Adipose tissue (tissue), 3 donors: ENCODE measurements around the gene CABP7. TPM values are rescaled to one million over a fixed set of nuclear protein-coding genes. Genes with fewer than 3 reads are reported as not detected.

Source experiments
- H3K27ac ChIP-seq: one replicate; pipeline ENCODE4 v1.5.1; 2013; ENCODE audit warnings: low read depth, low read length
- WGBS, 3 donors: extraction: QIAGEN DNeasy Blood & Tissue Kit; methylation state at CpG; one replicate each; pipeline ENCODE4 v1.1.7; 2013; 5-methylcytosine and 5-hydroxymethylcytosine counted together
- polyA plus RNA-seq, 3 donors: library from polyadenylated mRNA; stranded (reverse); fragments of 200-250 nt; gene quantifications; one replicate each; pipeline ENCODE4 v1.2.3, GENCODE V29; 2013
- donor health status: healthy with polysubstance abuse.
- donor health status: Bipolar disorder and iron deficiency.
- donor health status: healthy.

Gene CABP7
- polyA plus RNA-seq, 3 donors = 0.07 to 1.1 (median 0.11) TPM

DNA sequence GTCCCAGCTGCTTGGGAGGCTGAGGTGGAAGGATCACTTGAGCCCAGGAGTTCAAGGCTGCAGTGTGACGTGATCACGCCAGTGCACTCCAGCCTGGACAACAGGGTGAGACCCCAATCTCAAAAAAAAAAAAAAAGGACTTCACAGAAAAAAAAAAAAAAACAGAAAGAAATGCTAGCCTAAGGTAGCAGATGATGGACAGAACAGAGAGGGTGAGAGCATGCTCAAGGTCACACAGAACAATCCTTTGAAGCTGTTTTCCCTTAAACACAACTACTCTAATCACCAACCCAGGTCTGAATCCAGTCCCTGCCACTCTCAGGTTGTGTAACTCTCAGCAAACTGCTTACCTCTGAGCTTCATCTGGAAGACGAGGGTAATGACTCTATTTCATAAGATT, 37.3 kb downstream of the CABP7 start:
- no peak overlapping the region for H3K27ac ChIP-seq
- WGBS, 3 donors = 81 to 89% (median 86%) methylated on average over 3 of the region's 3 CpGs

DNA sequence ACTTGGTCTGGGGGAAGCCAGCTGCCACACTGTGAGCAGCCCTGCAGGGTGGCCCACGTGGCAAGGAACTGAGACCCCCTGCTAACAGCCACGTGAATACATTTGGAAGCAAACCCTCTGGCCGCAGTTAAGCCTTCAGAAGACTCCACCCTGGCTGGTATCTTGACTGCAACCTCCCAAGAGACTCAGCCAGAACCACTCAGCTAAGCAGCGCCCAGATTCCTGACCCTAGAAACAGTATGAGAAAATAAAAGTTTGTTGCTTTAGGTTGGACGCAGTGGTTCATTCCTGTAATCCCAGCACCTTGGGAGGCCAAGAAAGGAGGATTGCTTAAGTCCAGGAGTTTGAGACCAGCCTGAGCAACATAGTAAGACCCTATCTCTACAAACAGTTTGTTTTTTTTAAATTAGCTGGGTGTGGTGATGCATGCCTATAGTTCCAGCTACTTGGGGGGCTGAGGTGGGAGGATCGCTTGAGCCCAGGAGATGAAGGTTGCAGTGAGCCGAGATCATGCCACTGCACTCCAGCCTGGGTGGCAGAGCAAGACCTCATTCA, 38.3 kb downstream of the CABP7 start:
- 69 to 85% (median 74%) methylated on average over 7 of the region's 7 CpGs for WGBS, 3 donors
- H3K27ac ChIP-seq = no peak overlapping the region

DNA sequence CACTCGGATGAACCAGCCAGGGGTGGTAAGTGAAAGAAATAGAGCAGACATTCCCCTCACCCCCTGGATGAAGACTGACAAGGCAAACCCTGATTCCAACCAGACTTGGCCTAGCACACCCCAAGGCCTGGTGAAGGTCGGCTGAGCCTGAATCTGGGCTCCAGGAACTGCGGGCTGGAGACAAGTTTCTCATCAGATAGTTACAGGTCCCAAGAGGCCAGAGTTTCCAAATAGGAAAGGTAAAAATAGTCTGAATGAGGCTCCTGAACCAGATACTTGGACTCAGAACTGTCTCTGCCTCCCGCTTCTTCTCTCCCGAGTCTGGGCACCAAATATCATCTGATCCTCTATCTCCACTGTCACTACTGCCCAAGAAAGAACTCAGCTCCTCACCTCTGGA, 39.2 kb downstream of the CABP7 start:
- 64 to 84% (median 67%) methylated on average over 5 of the region's 5 CpGs for WGBS, 3 donors
- H3K27ac ChIP-seq = no peak overlapping the region

DNA sequence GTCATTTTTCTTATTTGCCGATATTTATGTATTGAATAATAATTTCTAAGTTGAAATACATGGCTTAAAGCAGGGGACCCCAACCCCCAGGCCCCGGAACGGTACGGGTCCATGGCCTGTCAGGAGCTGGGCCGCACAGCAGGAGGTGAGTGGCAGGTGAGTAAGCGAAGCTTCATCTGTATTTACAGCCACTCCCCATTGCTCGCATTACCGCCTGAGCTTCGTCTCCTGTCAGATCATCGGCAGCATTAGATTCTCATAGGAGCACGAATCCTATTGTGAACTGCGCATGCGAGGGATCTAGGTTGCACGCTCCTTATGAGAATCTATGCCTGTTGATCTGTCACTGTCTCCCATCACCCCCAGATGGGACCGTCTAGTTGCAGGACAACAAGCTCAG, 42.5 kb downstream of the CABP7 start:
- H3K27ac ChIP-seq = no peak overlapping the region
- 80 to 85% (median 83%) methylated on average over 15 of the region's 15 CpGs for WGBS, 3 donors

DNA sequence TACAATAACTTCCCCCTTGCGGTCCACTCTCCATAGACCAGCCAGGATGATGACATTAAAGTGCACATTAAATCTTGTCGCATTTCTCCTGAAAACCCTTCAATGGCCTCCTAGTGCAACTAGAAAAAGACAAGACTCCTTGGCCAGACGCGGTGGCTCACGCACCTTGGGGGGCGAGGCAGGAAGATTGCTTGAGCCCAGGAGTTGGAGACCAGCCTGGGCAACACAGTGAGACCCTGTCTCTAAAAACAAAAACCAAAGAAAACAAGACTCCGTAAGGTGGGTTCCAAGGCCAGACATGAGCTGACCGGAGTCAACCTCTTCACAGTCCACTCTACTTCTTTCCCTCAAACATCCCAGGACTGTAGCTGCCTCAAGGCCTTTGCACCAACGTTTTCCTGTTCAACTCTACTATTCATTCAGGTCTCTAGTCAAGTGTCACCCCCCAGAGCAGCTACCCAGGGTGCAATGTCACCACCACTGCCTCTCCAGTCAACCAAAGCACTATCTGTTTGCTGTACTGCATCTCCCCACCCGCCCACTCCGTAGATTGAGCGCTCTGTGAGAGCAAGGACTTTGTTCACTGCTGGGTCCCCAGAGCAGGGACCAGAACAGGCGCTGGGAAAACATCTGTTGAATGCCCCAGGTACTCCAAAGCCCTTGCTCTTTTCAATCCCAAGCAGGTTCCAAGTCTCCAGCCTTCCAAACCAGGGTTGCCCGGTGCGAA, 46.3 kb downstream of the CABP7 start:
- whole genome bisulfite sequencing, 3 donors = 49 to 57% (median 55%) methylated on average over 15 of the region's 15 CpGs
- H3K27ac ChIP-seq = no peak overlapping the region

DNA sequence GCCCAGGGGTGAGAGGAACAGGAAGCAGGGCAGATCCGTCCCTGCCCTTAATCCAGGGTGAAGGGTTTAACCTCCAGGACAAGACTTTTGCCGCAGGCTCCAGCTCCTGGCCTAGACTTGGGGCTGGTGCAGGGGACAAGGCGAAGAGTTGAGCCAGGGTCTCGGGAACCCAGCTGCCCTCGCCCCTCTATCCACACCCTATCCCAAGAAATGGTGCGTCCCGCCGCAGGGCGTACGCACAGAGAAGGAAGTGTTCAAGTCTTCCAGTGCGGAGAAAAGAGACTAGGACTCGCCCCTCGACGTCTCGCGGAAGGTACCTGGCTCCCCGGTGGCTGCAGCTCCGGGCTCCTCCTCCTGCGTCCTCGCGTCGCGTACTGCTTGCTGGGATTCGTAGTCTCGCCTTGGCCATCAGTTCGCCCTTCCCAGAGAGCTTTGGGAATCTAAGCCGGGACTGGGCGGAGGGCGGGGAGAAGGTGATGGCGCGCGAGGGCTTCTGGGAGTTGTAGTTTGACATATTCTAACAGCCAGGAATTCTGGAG, 46.9 kb downstream of the CABP7 start, which contains the start of gene ZMAT5:
Gene ZMAT5 (minus strand): TSS at position 376 of the 539 bp plus-strand sequence. CDS start 18,463 bp downstream, outside the sequence.
- no peak within 1 kb of the TSS for H3K27ac ChIP-seq
- WGBS, 3 donors = 0% methylated on average over 29 to 32 of the region's 32 CpGs

DNA sequence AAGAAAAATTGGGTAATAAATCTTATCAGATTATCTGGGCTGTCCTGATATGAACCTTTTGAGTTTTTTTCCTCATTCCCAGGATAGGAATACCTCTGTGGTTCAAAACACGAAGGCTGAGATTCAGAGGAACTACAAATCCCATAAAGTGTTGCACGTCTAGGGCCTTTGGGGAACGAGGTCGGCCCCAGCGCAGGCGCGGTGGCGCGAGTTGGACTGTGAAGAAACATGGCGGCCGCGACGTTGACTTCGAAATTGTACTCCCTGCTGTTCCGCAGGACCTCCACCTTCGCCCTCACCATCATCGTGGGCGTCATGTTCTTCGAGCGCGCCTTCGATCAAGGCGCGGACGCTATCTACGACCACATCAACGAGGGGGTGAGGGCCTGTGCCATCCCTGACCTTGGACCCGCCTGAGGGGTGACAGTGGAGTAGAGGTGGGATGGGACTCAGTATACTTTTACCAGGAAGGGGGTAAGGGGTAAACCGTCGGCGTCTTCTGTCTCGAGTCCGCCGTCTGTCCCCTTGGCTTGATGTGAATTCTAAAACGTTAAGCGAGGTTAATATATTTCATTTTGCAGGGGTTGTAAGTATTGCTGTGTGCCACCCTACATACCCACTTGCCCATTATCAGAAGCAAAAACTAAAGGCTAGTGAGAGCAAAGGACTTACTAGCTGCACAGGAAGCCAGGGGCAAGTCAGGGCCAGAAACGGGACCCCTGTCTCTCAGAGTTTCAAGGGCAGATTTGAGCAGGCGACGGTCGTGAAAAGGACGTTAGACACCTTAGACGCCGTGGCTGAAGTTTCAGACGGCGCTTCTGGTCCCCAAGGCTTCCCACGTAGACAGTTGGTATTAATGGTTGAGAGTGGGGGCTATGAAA, 47.6 kb downstream of the CABP7 start, which contains the start of gene UQCR10:
Gene UQCR10 (plus strand): TSS at position 199 of the 881 bp plus-strand sequence. CDS start 30 bp downstream, at position 229.
- WGBS, 3 donors = 0 to 11% (median 0%) methylated on average over 46 of the region's 46 CpGs
- no peak within 1 kb of the TSS for H3K27ac ChIP-seq

DNA sequence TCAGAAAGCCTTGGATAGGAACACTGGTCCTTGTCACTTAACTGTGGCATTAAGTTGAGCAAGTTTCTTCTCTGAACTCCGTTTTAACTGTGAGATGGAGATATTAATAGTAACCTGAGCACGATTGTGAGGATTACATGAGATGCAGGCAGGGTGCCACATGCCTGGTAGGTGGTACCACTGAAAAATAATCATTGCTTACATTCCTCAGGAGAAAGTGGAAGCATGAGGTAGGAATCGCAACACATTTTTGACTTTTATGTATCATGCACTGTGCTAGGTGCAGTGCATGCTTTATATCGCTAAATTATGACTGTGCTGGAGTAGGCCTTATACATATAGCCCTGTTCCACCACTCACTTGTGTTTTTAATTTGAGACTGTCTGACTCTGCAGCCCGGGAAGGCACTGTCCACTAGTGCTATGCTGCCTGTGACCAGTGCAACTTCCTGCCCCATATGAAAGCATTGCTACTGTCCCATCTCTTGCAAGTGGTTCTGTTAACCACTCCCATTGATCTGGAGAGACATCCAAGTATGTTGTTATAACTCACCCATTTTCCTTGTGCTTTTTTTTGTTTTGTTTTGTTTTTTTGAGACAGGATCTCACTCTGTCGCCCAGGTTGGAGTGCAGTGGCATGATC, 48.4 kb downstream of the CABP7 start:
- 35 to 49% (median 46%) methylated on average over 6 of the region's 6 CpGs for WGBS, 3 donors
- H3K27ac ChIP-seq = no peak overlapping the region

DNA sequence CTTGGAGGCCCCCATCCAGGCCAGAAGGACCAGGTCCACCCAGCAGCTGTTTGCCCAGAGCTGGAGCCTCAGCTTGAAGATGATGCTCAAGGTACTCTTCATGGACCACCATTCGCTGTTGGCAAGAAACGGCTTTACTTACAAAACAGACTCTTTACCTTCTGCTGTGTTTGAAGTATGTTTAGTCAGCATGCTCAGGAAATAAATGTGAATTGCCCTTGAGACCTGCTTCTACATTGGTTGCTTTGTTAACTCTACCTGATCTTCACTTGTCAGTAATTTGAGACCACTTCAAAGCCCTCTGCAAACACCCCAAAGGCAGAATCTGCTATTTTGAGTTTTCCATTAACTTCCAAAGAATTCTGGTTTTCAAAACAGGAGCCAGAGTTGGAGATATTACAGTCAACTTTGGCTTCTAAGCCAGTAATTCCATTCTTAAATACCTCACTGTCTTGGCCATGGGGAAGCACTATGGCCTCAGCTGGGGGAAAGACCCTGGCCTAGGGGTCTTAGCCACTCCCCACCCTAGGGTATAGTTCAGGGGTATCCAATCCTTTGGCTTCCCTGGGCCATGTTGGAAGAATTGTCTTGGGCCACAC, 50.0 kb downstream of the CABP7 start:
- H3K27ac ChIP-seq = no peak overlapping the region
- 69 to 94% (median 93%) methylated on average over 2 of the region's 2 CpGs for WGBS, 3 donors

DNA sequence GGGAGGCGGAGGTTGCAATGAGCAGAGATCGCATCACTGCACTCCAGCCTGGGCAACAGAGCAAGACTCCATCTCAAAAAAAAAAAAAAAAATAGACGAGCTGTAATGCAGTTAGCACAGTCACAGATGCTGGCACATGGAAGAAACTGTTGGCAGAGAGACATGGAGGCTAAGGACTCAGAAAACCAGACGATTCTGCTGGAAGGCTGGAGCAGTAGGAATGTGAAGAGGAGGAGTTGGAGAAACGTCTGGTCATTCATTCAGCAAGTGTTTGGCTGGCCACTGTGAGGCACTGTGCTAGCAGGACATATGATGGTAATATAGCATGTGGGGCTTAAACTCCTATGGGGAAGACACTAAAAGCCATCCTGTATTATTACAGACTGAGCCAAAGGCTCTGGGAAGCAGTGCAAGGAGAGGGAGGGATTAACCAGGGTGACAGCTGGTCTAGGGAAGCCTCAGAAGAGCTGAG, 52.4 kb downstream of the CABP7 start:
- WGBS, 3 donors = 45 to 58% (median 50%) methylated on average over 5 of the region's 5 CpGs
- H3K27ac ChIP-seq = no peak overlapping the region

DNA sequence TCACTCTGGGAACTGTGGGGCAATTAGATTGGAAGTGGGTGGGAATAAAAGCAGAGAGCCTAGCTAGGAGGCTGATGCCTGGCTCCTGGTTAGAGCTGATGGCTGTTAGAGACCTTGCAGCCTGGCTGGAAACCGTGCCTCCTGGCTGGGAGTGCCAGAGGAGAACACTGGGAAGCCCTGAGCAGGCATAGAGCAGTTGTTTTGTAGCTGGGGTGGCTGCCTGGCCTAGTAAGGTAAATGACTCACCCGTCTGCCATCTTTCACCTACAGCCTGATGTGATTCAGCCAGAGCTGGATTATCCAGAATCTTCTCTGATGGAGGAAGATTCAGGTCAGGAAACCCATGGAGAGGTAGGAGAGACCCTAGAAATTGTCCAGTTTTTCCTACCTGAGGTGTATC, 53.4 kb downstream of the CABP7 start:
- WGBS, 3 donors = 71 to 86% (median 80%) methylated on average over 2 of the region's 2 CpGs
- no peak overlapping the region for H3K27ac ChIP-seq

DNA sequence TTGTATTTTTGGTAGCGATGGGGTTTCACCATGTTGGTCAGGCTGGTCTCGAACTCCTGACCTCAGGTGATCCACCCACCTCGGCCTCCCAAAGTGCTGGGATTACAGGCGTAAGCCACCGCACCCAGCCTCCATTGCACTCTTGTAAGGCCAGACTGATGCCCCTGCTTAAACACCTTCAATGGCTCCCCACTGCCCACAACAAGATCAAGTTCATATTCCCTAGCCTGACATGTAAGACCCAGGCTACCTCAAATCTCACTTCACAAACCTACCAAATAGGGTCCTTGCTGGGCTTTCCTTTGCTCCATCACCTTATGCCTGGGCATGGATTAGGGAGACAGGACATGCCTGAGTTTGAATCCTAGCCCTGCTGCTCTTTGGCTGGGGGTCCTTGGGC, 60.4 kb downstream of the CABP7 start:
- no peak overlapping the region for H3K27ac ChIP-seq
- 93 to 98% (median 97%) methylated on average over 5 of the region's 5 CpGs for WGBS, 3 donors

DNA sequence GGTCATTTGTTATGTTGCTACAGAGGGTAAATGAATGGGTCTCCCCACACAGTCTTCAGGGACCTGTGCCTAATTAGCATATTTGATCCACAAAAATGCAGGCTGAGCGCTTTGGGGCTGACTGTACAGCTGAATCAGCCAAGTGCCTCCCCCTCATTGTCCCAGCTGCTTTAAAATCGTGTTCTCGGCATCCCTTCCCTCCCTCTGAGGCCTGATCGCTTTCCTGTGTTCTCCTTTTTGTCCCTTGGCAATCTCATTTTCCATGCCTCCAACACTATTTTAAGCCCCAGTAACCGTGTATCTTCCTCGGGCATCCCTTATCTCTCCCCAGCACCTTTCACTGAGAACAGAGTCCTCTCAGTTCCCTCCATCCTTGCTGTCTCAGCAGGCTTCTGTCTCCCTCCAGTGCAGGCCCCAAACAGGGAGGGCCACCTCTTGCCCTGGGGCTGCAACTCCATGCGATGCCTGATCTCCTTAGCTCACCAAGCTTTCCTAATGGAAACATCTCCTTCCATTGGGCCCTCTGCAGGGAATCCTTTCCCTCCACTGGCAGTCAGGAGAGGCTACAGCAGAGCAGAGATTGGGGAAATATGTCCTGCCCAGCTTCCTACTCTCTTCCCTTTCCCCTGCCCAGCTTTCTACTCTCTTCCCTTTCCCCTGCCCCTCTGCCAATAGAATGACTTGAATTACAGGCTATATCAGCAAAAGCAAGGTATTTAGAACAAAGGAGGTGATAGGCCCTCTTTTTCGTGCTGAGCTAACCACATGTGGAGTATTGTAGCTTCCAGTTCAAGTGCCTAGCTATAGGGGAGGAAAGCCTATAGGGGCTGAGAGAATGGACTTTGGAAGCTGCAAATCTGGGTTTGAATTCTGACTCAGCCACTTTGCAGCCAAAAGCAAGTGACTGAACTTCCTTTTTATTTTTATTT, 61.2 kb downstream of the CABP7 start:
- H3K27ac ChIP-seq = no peak overlapping the region
- WGBS, 3 donors = 44 to 59% (median 47%) methylated on average over 8 of the region's 8 CpGs
